Endothelial cell (in vitro differentiated cells): ENCODE measurements around the gene LAMTOR4. TPM values are rescaled to one million over a fixed set of nuclear protein-coding genes. Genes with fewer than 3 reads are reported as not detected.
A peak's percentile ranks its signal among the peaks of the same experiment; 100 is the strongest.

Experiments used
- DNase-seq: peaks from one replicate; pipeline ENCODE4 v3.0.0; 2021; ENCODE audit warnings: low spot score
- H3K27ac Mint-ChIP-seq: one replicate; pipeline ENCODE4 v1.8.0; 2021; ENCODE audit warnings: mixed read lengths, inconsistent platforms; ENCODE audit not compliant: unreplicated experiment
- H3K27me3 Mint-ChIP-seq: one replicate; pipeline ENCODE4 v1.8.0; 2021; ENCODE audit warnings: mild to moderate bottlenecking, moderate library complexity, mixed read lengths, inconsistent platforms; ENCODE audit not compliant: unreplicated experiment
- H3K36me3 Mint-ChIP-seq: one replicate; pipeline ENCODE4 v1.8.0; 2021; ENCODE audit warnings: mild to moderate bottlenecking, low read depth, mixed read lengths, inconsistent platforms; ENCODE audit not compliant: unreplicated experiment
- H3K4me1 Mint-ChIP-seq: one replicate; pipeline ENCODE4 v1.8.0; 2021; ENCODE audit warnings: mild to moderate bottlenecking, mixed read lengths, inconsistent platforms; ENCODE audit not compliant: unreplicated experiment
- H3K4me3 Mint-ChIP-seq: one replicate; pipeline ENCODE4 v1.8.0; 2021; ENCODE audit warnings: mild to moderate bottlenecking, mixed read lengths, inconsistent platforms; ENCODE audit not compliant: unreplicated experiment
- H3K9me3 Mint-ChIP-seq: one replicate; pipeline ENCODE4 v1.8.0; 2021; ENCODE audit warnings: mixed read lengths, inconsistent platforms; ENCODE audit not compliant: unreplicated experiment
- CTCF ChIP-seq: fragments of 200-600 bp; sonication (generic); IDR thresholded peaks from one replicate; pipeline ENCODE4 v1.5.0; 2021; ENCODE audit warnings: antibody characterized with exemption; ENCODE audit not compliant: unreplicated experiment
- total RNA-seq: library from RNA; stranded (reverse); fragmentation: NEBNext Ultra II Directional; extraction: Animal tissue kit (Norgen Biotek cat#: 25700); gene quantifications from one replicate; pipeline ENCODE4 v1.2.1, GENCODE V29; 2021; ENCODE audit not compliant: unreplicated experiment

Gene LAMTOR4
- total RNA-seq, 1 donor from 2014 or later = 68.6 TPM

GRCh38 chr7:100122568-100122967 lies 26.1 kb upstream of the LAMTOR4 start:
- no peak for DNase-seq
- peaks cover 8% of the 10 kb centered on the region for H3K36me3 Mint-ChIP-seq
- H3K9me3 Mint-ChIP-seq = no peaks in the 10 kb centered on the region
- peaks cover 39% of the 10 kb centered on the region for H3K4me1 Mint-ChIP-seq
- TF ChIP-seq CTCF = no peak
- H3K4me3 Mint-ChIP-seq = no peak overlapping the region
- H3K27ac Mint-ChIP-seq = no peak overlapping the region
- H3K27me3 Mint-ChIP-seq = peaks cover 6% of the 10 kb centered on the region

- Mint-ChIP-seq H3K4me1 (peaks cover 30% of the 10 kb centered on the region), H3K27ac (peak overlapping the region; percentile 9), H3K36me3 (peaks cover 8% of the 10 kb centered on the region), H3K4me3 (no peak overlapping the region), H3K27me3 (peaks cover 6% of the 10 kb centered on the region), H3K9me3 (no peaks in the 10 kb centered on the region)
- no peak for TF ChIP-seq CTCF
- DNase-seq = no peak
These were observed 24.2 kb upstream of the LAMTOR4 start for GRCh38 chr7:100124301-100125230.

- peak overlapping the region; percentile 97 for H3K27ac Mint-ChIP-seq
- TF ChIP-seq CTCF = no peak
- peaks cover 6% of the 10 kb centered on the region for H3K27me3 Mint-ChIP-seq
- H3K9me3 Mint-ChIP-seq = no peaks in the 10 kb centered on the region
- peak overlapping the region; percentile 99 for H3K4me3 Mint-ChIP-seq
- H3K36me3 Mint-ChIP-seq = peaks cover 8% of the 10 kb centered on the region
- peaks cover 19% of the 10 kb centered on the region for H3K4me1 Mint-ChIP-seq
- no peak for DNase-seq
These were observed 22.3 kb upstream of the LAMTOR4 start for GRCh38 chr7:100126239-100126930.

GRCh38 chr7:100126931-100127865 lies 21.5 kb upstream of the LAMTOR4 start, which contains the start of gene MBLAC1:
TSS of gene MBLAC1 (plus strand) at chr7:100126967. CDS start at chr7:100127396, 429 bp downstream.
- peaks cover 19% of the 10 kb centered on the region for H3K4me1 Mint-ChIP-seq
- DNase-seq = peak; percentile 83
- H3K9me3 Mint-ChIP-seq = no peaks in the 10 kb centered on the region
- TF ChIP-seq CTCF = no peak
- H3K27me3 Mint-ChIP-seq = peaks cover 6% of the 10 kb centered on the region
- peak within 1 kb of the TSS; percentile 99 for H3K4me3 Mint-ChIP-seq
- H3K27ac Mint-ChIP-seq = peak within 1 kb of the TSS; percentile 97
- H3K36me3 Mint-ChIP-seq = peaks cover 8% of the 10 kb centered on the region
